Measurements from ENCODE around the gene DNAI1. TPM values are rescaled to one million over a fixed set of nuclear protein-coding genes. Genes with fewer than 3 reads are reported as not detected.
"Not testable (repeated sequence)": the region's sequence is repeated elsewhere in the genome, so short reads cannot be mapped to it uniquely, and the experiment has no call there.

DNAI1 gene
- total and polyA plus RNA-seq, 4 experiments from 2014 or later: not detected

DNA sequence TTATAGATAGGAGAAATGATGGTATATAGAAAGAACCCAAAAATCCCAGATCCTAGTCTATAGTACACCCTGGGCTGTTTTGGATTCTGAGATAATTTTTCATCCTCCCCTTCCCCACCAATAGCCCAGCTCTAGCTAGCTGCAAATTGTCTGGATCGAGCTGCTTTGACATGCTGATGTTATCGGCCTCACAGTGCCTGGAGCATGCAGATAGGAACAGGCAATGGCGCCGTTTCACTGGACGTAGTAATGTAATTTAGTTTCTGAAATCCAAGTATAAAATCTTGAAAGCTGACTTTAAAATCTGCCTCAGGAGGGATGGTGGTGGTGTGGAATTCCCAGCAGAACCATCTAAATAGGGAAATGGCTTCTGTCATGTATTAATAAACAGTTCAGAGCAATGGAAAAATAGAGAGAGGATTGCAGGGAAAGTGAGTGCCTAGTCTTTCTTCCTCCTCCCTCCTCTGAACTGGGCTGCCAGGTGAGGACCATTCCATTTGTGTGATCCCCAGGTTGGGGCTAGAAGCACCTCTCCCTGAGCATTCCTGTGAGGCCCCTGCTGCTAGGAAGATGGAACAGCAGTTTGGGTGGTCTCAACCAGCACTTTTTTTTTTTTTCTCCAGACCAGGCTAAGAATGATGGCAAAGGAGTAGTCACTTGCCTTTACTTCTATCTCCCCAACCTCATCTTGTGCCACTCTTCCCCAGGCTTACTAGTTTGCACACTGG lies 32.1 kb upstream of the DNAI1 start:
- Mint-ChIP-seq H3K27me3 (no peaks in the 10 kb centered on the region), H3K4me3 (no peak overlapping the region), H3K9me3 (no peaks in the 10 kb centered on the region), H3K27ac (no peak overlapping the region), H3K36me3 (no peaks in the 10 kb centered on the region), H3K4me1 (peaks cover 0 to 3% (median 0%) of the 10 kb centered on the region in 4 donors)
- Histone ChIP-seq H3K36me3 (ENCODE audit: insufficient read depth, low read length) (no peaks in the 10 kb centered on the region), H3K27ac (ENCODE audit: low read depth, low read length) (no peak overlapping the region), H3K4me1 (ENCODE audit: insufficient read depth, low read length) (no peaks in the 10 kb centered on the region), H3K4me3 (ENCODE audit: low read length in 2 of 2) (no peak overlapping the region), H3K27me3 (ENCODE audit: insufficient read depth, low read length) (no peaks in the 10 kb centered on the region), H3K9me3 (ENCODE audit: control insufficient read depth in 1 of 2, low read length in 2 of 2) (no peaks in the 10 kb centered on the region)
- DNase-seq: no peak
- ChIA-PET POLR2A (ENCODE audit: partially characterized antibody) (no interaction called here), CTCF (ENCODE audit: partially characterized antibody) (interaction anchor here (0.9 kb wide), 1 partner anchor 23 kb away, joined by 6 read pairs; no protein-coding TSS in a partner anchor)
- intact Hi-C loops (cut with micrococcal nuclease): no loop called here

DNA sequence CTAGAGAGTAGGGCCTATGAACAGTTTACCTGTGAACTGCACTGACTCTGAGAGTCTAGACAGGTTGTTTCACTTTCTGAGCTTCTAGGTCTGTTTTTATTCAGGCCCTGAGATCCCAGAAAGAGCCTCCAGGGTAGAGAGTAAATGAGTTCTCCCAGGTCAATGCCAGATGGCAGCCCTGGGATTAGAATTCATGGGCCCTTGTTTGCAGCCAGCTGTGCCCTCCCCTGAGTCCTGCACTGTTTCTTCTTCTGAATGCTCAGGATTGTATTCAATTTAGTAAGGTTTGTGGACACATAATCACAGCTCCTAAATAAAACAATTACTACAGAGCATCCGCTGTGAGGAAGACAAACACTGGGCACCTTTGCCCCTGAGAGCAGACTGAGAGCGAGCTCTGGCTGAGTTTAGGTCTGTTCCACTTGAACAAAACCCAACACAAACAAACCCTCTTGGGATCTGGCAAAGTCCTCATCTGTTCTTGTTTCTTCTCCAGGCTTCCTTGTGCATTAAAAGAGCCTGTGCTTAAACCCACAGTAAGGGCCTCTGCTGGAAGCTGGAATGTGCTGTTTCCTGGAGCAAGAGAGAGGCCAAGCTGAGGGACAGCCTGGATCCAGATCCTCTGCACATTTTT lies 30.2 kb upstream of the DNAI1 start:
- Histone ChIP-seq H3K4me3 (ENCODE audit: low read length in 2 of 2) (no peak overlapping the region), H3K9me3 (ENCODE audit: control insufficient read depth in 1 of 2, low read length in 2 of 2) (no peaks in the 10 kb centered on the region), H3K36me3 (ENCODE audit: insufficient read depth, low read length) (no peaks in the 10 kb centered on the region), H3K27me3 (ENCODE audit: insufficient read depth, low read length) (no peaks in the 10 kb centered on the region), H3K27ac (ENCODE audit: low read depth, low read length) (no peak overlapping the region), H3K4me1 (ENCODE audit: insufficient read depth, low read length) (no peaks in the 10 kb centered on the region)
- Mint-ChIP-seq H3K4me3 (no peak overlapping the region), H3K4me1 (peaks cover 0 to 3% (median 2%) of the 10 kb centered on the region in 4 donors), H3K9me3 (no peaks in the 10 kb centered on the region), H3K36me3 (no peaks in the 10 kb centered on the region), H3K27ac (no peak overlapping the region), H3K27me3 (no peaks in the 10 kb centered on the region)
- ChIA-PET POLR2A (ENCODE audit: partially characterized antibody) (no interaction called here), CTCF (ENCODE audit: partially characterized antibody) (interaction anchor here (1.0 to 1.3 kb wide), 2 partner anchors 10 to 163 kb away, joined by 3 to 4 read pairs; no protein-coding TSS in a partner anchor)
- DNase-seq: no peak
- intact Hi-C loops (cut with micrococcal nuclease): no loop called here

DNA sequence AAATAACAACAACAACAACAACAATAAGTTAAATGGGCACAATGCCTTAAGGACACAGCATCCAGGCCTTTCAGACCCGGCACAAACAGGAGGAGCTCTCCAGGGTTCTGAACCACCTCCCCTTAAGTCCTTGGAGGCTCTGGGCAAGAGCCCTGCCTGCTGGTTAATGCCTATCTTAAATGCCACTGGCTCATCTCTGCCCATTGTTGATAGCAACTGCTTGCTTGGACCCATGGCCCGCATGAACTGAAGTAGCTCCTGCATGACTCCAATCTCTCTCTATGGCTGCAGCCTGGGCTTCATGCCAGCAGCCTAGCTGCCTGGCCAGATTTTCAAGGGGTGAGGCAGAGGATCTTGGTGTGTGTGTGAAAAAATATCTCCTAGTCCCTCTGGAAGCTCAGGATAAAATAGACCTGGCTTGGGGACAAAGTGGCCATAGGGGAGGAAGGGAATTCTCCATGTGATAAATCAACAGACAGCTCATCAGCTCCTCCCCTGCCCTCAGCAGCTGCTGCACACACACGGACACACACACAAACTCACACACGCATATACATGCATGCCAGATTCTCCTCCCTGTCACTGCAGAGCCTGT lies 27.7 kb upstream of the DNAI1 start:
- Mint-ChIP-seq H3K36me3 (no peaks in the 10 kb centered on the region), H3K9me3 (no peaks in the 10 kb centered on the region), H3K27me3 (no peaks in the 10 kb centered on the region), H3K27ac (no peak overlapping the region), H3K4me1 (peaks cover 0 to 3% (median 0%) of the 10 kb centered on the region in 4 donors), H3K4me3 (no peak overlapping the region)
- CTCF ChIA-PET (ENCODE audit: partially characterized antibody): interaction anchor here (1.1 to 10.9 kb wide), 6 partner anchors 9 to 161 kb away, joined by 3 to 105 read pairs (median 6); no protein-coding TSS in a partner anchor
- no peak overlapping the region for H3K27ac ChIP-seq (ENCODE audit: low read depth, low read length)
- no peaks in the 10 kb centered on the region for H3K9me3 ChIP-seq (ENCODE audit: control insufficient read depth in 1 of 2, low read length in 2 of 2)
- peak in 1 of 5 donors; percentile 9 for DNase-seq
- H3K4me3 ChIP-seq (ENCODE audit: low read length in 2 of 2): no peak overlapping the region
- POLR2A ChIA-PET (ENCODE audit: partially characterized antibody): no interaction called here
- no peaks in the 10 kb centered on the region for H3K4me1 ChIP-seq (ENCODE audit: insufficient read depth, low read length)
- intact Hi-C loops (cut with micrococcal nuclease): no loop called here
- no peaks in the 10 kb centered on the region for H3K36me3 ChIP-seq (ENCODE audit: insufficient read depth, low read length)
- H3K27me3 ChIP-seq (ENCODE audit: insufficient read depth, low read length): no peaks in the 10 kb centered on the region

DNA sequence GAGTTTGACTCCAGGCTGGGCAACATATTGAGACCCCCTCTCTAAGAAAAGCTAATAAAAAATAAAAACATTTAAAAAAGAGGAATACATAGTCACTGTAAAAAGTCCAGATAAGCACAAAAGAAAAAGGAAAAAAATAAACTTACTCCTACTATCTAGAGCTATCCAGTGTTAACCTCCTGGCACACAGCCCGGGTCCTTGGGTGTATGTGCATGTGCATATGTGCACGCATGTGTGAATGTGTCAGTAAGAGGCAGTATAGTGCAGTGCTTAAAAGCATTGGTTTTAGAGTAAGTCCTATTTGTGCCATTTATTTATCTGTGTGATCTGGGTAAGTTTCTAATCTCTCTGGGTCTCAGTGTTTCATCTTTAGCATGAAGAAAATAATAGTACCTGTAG lies 26.9 kb upstream of the DNAI1 start:
- H3K27ac ChIP-seq (ENCODE audit: low read depth, low read length): no peak overlapping the region
- intact Hi-C loops (cut with micrococcal nuclease): no loop called here
- H3K4me3 ChIP-seq (ENCODE audit: low read length in 2 of 2): no peak overlapping the region
- no peak for DNase-seq
- no peaks in the 10 kb centered on the region for H3K27me3 ChIP-seq (ENCODE audit: insufficient read depth, low read length)
- H3K36me3 ChIP-seq (ENCODE audit: insufficient read depth, low read length): no peaks in the 10 kb centered on the region
- no peak overlapping the region for H3K4me3 Mint-ChIP-seq
- no peaks in the 10 kb centered on the region for H3K27me3 Mint-ChIP-seq
- no peaks in the 10 kb centered on the region for H3K9me3 ChIP-seq (ENCODE audit: control insufficient read depth in 1 of 2, low read length in 2 of 2)
- no peak overlapping the region for H3K27ac Mint-ChIP-seq
- ChIA-PET POLR2A (ENCODE audit: partially characterized antibody) (no interaction called here), CTCF (ENCODE audit: partially characterized antibody) (interaction anchor here (1.1 to 10.9 kb wide), 5 partner anchors 10 to 160 kb away, joined by 3 to 105 read pairs (median 7); no protein-coding TSS in a partner anchor)
- H3K4me1 Mint-ChIP-seq: peaks cover 0 to 3% (median 0%) of the 10 kb centered on the region in 4 donors
- no peaks in the 10 kb centered on the region for H3K9me3 Mint-ChIP-seq
- no peaks in the 10 kb centered on the region for H3K4me1 ChIP-seq (ENCODE audit: insufficient read depth, low read length)
- no peaks in the 10 kb centered on the region for H3K36me3 Mint-ChIP-seq

DNA sequence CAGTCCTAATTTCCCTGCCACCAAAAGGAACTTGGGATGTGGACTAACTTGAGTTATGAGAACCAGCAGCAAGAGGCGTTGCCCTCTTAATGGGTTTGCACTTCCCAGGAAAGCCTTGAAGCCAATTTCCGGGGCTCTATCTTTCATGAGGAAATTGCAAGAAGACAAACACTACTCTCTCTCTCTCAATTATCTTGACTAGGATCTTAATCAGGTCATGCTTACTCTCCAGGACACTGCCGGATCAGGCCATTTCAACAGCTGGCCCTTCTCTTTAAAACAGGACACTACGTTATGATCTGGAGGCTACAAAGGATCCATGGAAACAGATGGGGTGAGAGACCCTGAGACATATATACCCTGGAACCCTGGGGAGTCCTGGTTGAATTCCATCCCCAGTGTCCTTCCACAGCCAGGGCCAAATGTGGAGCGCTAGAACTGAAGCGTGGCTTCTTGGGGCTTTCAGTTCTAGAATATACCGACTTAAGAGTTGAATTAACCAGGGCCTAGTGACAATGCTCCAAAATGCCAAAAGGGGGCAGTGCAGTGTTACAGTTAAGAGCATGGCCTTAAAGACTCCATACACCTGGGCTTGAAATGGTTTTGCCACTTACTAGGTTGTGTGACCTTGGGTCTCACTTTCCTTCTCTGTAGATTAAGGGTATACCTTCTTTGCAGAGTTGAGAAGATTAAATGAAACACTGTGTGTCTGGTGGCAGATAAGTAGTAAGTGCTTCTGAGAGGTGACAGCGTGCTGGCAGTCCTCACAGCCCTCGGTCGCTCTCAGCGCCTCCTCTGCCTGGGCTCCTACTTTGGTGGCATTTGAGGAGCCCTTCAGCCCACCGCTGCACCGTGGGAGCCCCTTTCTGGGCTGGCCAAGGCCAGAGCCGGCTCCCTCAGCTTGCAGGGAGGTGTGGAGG lies 21.3 kb upstream of the DNAI1 start:
- no peaks in the 10 kb centered on the region for H3K27me3 ChIP-seq (ENCODE audit: insufficient read depth, low read length)
- ChIA-PET POLR2A (ENCODE audit: partially characterized antibody) (no interaction called here), CTCF (ENCODE audit: partially characterized antibody) (interaction anchor here (0.9 to 10.9 kb wide), 8 partner anchors 56 to 167 kb away, joined by 3 to 105 read pairs (median 6); no protein-coding TSS in a partner anchor)
- Mint-ChIP-seq H3K4me3 (no peak overlapping the region), H3K27ac (no peak overlapping the region), H3K9me3 (no peaks in the 10 kb centered on the region), H3K27me3 (no peaks in the 10 kb centered on the region), H3K36me3 (peaks cover 1 to 9% of the 10 kb centered on the region in 2 donors), H3K4me1 (peaks cover 12 to 18% (median 13%) of the 10 kb centered on the region in 4 donors)
- H3K4me3 ChIP-seq (ENCODE audit: low read length in 2 of 2): no peak overlapping the region
- H3K4me1 ChIP-seq (ENCODE audit: insufficient read depth, low read length): peaks cover 11% of the 10 kb centered on the region
- intact Hi-C loops (cut with micrococcal nuclease): loop anchor here (1.0 to 5.0 kb wide), 5 partner anchors 63 to 265 kb away; no protein-coding TSS in a partner anchor
- DNase-seq: peak; percentile 65 to 69 (median 67)
- H3K9me3 ChIP-seq (ENCODE audit: control insufficient read depth in 1 of 2, low read length in 2 of 2): no peaks in the 10 kb centered on the region
- H3K27ac ChIP-seq (ENCODE audit: low read depth, low read length): no peak overlapping the region
- no peaks in the 10 kb centered on the region for H3K36me3 ChIP-seq (ENCODE audit: insufficient read depth, low read length)

DNA sequence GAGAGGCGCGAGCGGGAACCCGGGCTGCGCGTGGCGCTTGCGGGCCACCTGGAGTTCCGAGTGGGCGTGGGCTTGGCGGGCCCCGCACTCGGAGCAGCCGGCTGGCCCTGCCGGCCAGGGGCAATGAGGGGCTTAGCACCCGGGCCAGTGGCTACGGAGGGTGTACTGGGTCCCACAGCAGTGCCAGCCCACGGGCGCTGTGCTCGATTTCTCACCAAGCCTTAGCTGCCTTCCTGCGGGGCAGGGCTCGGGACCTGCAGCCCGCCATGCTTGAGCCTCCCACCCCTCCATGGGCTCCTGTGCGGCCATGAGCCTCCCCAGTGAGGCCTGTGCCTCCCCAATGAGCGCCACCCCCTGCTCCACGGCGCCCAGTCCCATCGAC lies 20.7 kb upstream of the DNAI1 start:
- peaks cover 10 to 18% (median 13%) of the 10 kb centered on the region in 4 donors for H3K4me1 Mint-ChIP-seq
- H3K27me3 ChIP-seq (ENCODE audit: insufficient read depth, low read length); H3K4me3 Mint-ChIP-seq; H3K9me3 Mint-ChIP-seq; H3K27me3 Mint-ChIP-seq; DNase-seq; H3K27ac Mint-ChIP-seq; H3K36me3 ChIP-seq (ENCODE audit: insufficient read depth, low read length); POLR2A ChIA-PET (ENCODE audit: partially characterized antibody); H3K36me3 Mint-ChIP-seq; H3K9me3 ChIP-seq (ENCODE audit: control insufficient read depth in 1 of 2, low read length in 2 of 2); H3K27ac ChIP-seq (ENCODE audit: low read depth, low read length); H3K4me3 ChIP-seq (ENCODE audit: low read length in 2 of 2): not testable (repeated sequence)
- intact Hi-C loops (cut with micrococcal nuclease): loop anchor here (1.0 to 5.0 kb wide), 5 partner anchors 62 to 264 kb away; no protein-coding TSS in a partner anchor
- CTCF ChIA-PET (ENCODE audit: partially characterized antibody): interaction anchor here (0.8 to 10.9 kb wide), 9 partner anchors 9 to 166 kb away, joined by 3 to 105 read pairs (median 6); no protein-coding TSS in a partner anchor
- H3K4me1 ChIP-seq (ENCODE audit: insufficient read depth, low read length): peaks cover 11% of the 10 kb centered on the region
